Colonic mucosa (tissue), 4 donors: ENCODE measurements around the gene CBR4. TPM values are rescaled to one million over a fixed set of nuclear protein-coding genes. Genes with fewer than 3 reads are reported as not detected.

Source experiments
- DNase-seq: peaks from one replicate; pipeline ENCODE4 v3.0.0-alpha.2; 2020
- H3K27ac ChIP-seq: fragments of 200-600 bp; one replicate; pipeline ENCODE4 v1.8.0; 2021
- H3K27me3 ChIP-seq: fragments of 200-600 bp; one replicate; pipeline ENCODE4 v1.8.0; 2021
- H3K36me3 ChIP-seq: fragments of 200-600 bp; one replicate; pipeline ENCODE4 v1.8.0; 2021
- H3K4me1 ChIP-seq: fragments of 200-600 bp; one replicate; pipeline ENCODE4 v1.8.0; 2021; ENCODE audit warnings: mild to moderate bottlenecking
- H3K4me3 ChIP-seq: fragments of 200-600 bp; one replicate; pipeline ENCODE4 v1.8.0; 2021
- H3K9ac ChIP-seq, 2 donors: one replicate each; pipeline ENCODE4 v1.7.0; 2013; ENCODE audit warnings: control low read depth in 2 of 2, low read depth in 2 of 2, low read length in 2 of 2
- H3K9me3 ChIP-seq: fragments of 200-600 bp; one replicate; pipeline ENCODE4 v1.8.0; 2021
- intact Hi-C: fragments of 100-400 bp; cut with DNase I; formaldehyde crosslinking; loops from one replicate; pipeline ENCODE4 v1.14.1; 2022
- total RNA-seq, 2 donors: library from RNA; stranded (reverse); fragmentation: NEBNext Ultra II Directional in 1 of 2; extraction: Animal tissue kit (Norgen Biotek cat#: 25700) in 1 of 2; gene quantifications; one replicate each; pipeline ENCODE4 v1.2.1, GENCODE V29; 2021
- TF ChIP-seq, protein P1 (sequence below): fragments of 200-600 bp; IDR thresholded peaks from one replicate; pipeline ENCODE4 v1.8.0; 2022; ENCODE audit warnings: antibody characterized with exemption, mild to moderate bottlenecking
- donor health status: healthy.
- donor health status: DM: no; HTN: no; CAD: no.
- donor health status: DM: no; HTN: no; CAD: no.

CBR4 gene
- total RNA-seq, 2 donors from 2014 or later, result 25.1 to 28.6 TPM

DNA sequence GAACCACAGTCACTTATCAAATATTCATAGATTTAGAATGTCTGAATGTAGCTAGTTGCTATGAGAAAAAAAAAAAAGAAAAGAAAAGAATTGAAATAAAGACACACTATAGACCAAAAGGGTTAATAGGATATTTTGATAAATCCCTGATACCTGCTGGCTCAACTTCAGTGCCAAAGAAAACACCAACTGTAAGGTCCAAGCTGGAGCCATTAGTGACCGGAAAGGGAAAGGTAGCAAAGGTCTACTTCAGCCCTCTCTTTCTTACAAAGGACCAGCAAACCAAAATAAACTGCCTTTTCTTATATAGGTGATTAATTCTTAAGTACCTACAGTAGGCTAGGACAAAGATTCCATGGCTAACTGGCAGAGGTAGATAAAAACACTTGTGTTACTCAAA is 9.7 kb downstream of the CBR4 start:
- Histone ChIP-seq H3K4me3 (no peak overlapping the region), H3K27me3 (no peaks in the 10 kb centered on the region), H3K9me3 (no peaks in the 10 kb centered on the region), H3K4me1 (no peaks in the 10 kb centered on the region), H3K36me3 (peaks cover 5% of the 10 kb centered on the region), H3K27ac (no peak overlapping the region), H3K9ac (no peak overlapping the region)
- TF ChIP-seq, protein P1, sequence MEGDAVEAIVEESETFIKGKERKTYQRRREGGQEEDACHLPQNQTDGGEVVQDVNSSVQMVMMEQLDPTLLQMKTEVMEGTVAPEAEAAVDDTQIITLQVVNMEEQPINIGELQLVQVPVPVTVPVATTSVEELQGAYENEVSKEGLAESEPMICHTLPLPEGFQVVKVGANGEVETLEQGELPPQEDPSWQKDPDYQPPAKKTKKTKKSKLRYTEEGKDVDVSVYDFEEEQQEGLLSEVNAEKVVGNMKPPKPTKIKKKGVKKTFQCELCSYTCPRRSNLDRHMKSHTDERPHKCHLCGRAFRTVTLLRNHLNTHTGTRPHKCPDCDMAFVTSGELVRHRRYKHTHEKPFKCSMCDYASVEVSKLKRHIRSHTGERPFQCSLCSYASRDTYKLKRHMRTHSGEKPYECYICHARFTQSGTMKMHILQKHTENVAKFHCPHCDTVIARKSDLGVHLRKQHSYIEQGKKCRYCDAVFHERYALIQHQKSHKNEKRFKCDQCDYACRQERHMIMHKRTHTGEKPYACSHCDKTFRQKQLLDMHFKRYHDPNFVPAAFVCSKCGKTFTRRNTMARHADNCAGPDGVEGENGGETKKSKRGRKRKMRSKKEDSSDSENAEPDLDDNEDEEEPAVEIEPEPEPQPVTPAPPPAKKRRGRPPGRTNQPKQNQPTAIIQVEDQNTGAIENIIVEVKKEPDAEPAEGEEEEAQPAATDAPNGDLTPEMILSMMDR, result no peak
- intact Hi-C loops, result no loop called here
- no peak for DNase-seq

DNA sequence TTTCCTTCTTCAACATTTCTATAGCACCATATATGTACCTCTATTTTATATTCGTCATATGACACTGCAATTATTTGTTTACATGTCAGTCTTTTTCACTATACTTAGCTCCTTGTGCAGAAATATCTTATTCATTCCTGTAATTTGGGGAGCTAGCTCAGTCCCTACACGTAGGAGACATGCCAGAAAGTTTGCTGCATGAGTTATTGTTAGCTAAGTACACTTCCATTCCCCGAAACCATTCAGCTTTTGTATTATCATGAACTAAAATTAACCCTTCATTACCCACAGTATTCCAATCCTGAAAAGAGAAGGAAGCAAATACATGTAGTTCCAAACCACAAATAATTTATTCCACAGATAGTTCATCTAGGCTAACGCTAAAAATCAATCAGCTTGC is 10.2 kb downstream of the CBR4 start:
- H3K36me3 ChIP-seq, result peaks cover 5% of the 10 kb centered on the region
- no peak overlapping the region for H3K4me3 ChIP-seq
- H3K9me3 ChIP-seq, result no peaks in the 10 kb centered on the region
- H3K9ac ChIP-seq, result no peak overlapping the region
- no peaks in the 10 kb centered on the region for H3K27me3 ChIP-seq
- TF ChIP-seq, protein P1, result no peak
- no peaks in the 10 kb centered on the region for H3K4me1 ChIP-seq
- no peak overlapping the region for H3K27ac ChIP-seq
- intact Hi-C loops, result loop anchor here (5.0 kb wide), 1 partner anchor 73 kb away; no protein-coding TSS in a partner anchor
- DNase-seq, result no peak

DNA sequence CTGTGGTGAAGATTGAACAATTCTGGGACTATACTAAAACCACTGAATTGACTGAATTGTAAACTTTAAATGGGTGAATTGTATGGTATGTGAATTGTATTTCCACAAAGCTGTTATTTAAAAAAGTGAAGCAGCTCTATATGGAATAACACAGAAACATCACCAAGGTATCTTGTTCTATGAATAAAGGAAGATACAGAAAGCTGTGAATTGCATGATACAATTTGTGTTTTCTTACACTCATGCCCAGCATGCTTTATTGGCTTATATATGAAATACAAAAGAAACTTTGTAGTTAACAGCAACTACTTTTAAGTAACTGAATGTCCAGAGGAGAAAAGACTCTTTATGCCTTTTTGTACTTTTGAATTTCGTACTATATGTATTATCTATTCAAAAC is 11.5 kb downstream of the CBR4 start:
- no peak for DNase-seq
- Histone ChIP-seq H3K27me3 (no peaks in the 10 kb centered on the region), H3K9ac (no peak overlapping the region), H3K27ac (no peak overlapping the region), H3K36me3 (peaks cover 5% of the 10 kb centered on the region), H3K4me1 (no peaks in the 10 kb centered on the region), H3K4me3 (no peak overlapping the region), H3K9me3 (no peaks in the 10 kb centered on the region)
- TF ChIP-seq, protein P1, result no peak
- intact Hi-C loops, result loop anchor here (5.0 kb wide), 1 partner anchor 71 kb away; no protein-coding TSS in a partner anchor

DNA sequence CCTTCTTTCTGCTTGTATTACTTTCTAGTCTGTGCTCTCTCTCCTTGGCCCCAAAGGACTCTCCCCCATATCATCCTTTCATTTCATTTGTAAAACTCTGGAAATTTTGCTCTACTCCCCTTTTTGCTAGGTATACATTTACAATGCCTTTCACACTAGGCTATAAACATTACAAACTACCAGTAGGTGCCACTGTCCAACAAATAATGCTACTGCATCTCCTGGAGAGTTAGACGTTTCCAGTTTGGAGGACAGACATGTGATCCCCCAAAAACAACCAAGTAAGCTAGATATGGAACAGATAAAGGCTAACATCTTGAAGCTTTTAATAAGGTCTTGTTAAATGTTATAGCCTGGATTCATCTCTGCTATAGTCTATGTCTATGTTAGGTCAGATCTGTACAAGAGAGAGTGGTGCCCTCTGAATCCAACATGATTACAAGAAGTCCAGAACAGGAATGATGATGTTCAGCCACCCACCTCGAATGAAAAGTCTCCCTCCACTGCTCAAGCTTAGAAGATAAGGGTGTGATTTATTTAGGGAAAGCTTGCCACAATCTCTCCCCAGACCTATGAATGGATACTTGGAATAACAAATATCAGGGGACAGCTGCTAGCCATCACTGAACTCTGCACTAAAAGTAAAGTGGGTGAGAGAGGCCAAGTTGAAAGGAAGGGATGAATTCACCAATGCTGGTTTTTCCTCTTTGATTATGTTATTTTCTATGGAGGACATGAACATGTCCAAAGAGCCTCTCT is 14.3 kb downstream of the CBR4 start:
- H3K4me3 ChIP-seq, result no peak overlapping the region
- H3K9ac ChIP-seq, result no peak overlapping the region
- H3K9me3 ChIP-seq, result no peaks in the 10 kb centered on the region
- no peak overlapping the region for H3K27ac ChIP-seq
- no peak for DNase-seq
- no peaks in the 10 kb centered on the region for H3K36me3 ChIP-seq
- no peaks in the 10 kb centered on the region for H3K27me3 ChIP-seq
- H3K4me1 ChIP-seq, result no peaks in the 10 kb centered on the region
- TF ChIP-seq, protein P1, result no peak
- intact Hi-C loops, result loop anchor here (5.0 kb wide), 1 partner anchor 68 kb away; no protein-coding TSS in a partner anchor

DNA sequence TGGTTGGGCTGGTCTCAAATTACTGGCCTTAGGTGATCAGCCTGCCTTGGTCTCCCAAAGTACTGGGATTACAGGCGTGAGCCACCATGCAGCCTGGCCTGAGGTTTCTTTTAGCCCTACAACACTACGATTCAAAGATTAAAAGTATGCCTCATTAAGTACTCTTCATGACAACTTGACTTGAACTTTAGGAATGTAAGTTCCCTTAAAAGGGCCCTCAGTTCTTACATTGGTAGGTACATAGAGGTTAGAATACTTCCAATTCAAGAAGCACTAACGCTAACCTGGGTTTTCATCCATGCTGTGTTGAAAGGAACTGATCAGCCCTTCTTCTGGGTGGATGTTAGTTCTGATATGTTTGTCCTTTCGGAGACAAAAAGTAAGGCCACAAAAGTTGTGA is 15.1 kb downstream of the CBR4 start:
- intact Hi-C loops, result loop anchor here (5.0 kb wide), 1 partner anchor 68 kb away; no protein-coding TSS in a partner anchor
- Histone ChIP-seq H3K36me3 (no peaks in the 10 kb centered on the region), H3K4me1 (no peaks in the 10 kb centered on the region), H3K27ac (no peak overlapping the region), H3K4me3 (no peak overlapping the region), H3K9ac (no peak overlapping the region), H3K27me3 (no peaks in the 10 kb centered on the region), H3K9me3 (no peaks in the 10 kb centered on the region)
- TF ChIP-seq, protein P1, result no peak
- no peak for DNase-seq
